ENCODE measurements around the gene CRYM. TPM values are rescaled to one million over a fixed set of nuclear protein-coding genes. Genes with fewer than 3 reads are reported as not detected.
"Not testable (repeated sequence)": the region's sequence is repeated elsewhere in the genome, so short reads cannot be mapped to it uniquely, and the experiment has no call there.

The CRYM gene
- total RNA-seq, 1 donor from 2014 or later: not detected

- DNase-seq (ENCODE audit: low read depth, low spot score): not testable (repeated sequence)
Observed at GRCh38 chr16:21248179-21248578, 29.9 kb downstream of the CRYM start.

DNA sequence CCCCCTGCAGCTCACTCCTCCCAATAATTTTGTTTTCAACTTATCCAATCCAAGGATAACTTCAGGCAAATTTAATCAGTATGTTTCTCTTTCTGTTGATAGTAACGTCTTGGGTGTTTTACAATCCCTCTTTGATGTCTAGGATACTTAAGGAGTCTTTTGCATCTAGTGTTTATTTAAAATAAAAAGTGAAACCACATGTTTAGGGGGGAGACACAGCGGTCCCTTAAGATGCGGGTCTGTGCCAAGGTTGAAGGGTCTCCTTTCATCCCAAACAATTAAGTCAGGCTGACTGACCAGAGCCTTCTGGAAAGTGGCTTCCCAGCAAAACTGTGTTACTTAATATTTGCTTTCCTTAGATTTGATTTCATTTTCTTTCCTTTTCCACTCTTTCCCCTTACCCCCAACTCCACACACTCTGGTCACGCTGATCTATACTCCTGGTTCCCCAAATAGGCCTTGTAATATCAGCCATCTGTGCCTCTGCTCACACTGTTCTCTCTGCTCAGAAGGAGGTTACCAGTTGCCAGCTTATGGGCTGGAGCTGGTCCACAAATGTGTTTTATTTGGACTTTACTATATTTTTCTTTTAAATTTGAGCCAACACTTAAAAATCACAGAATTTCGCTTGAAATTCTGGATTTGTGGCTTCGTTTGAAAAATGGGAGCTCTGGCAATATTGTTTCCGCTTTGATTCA, 33.4 kb downstream of the CRYM start:
- DNase-seq (ENCODE audit: low read depth, low spot score): no peak

GRCh38 chr16:21242756-21243155, 35.3 kb downstream of the CRYM start:
- DNase-seq (ENCODE audit: low read depth, low spot score): no peak

- no peak for DNase-seq (ENCODE audit: low read depth, low spot score)
Observed at GRCh38 chr16:21239646-21240045, 38.4 kb downstream of the CRYM start.

DNA sequence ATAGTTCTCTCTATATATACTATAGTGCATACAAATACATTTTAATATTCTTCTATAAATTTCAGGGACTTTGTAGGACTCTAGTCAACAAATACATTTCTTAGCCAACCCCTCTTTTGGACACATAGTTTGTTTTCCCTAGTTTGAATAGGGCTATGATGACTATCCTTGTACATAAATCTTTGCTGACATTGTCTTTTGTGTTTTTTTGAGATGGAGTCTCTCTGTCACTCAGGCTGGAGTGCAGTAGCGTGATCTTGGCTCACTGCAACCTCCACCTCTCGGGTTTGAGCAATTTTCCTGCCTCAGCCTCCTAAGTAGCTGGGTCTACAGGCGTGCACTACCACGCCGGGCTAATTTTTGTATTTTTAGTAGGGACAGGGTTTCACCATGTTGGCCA, 41.3 kb downstream of the CRYM start:
- no peak for DNase-seq (ENCODE audit: low read depth, low spot score)

GRCh38 chr16:21235199-21235585, 42.9 kb downstream of the CRYM start:
- DNase-seq (ENCODE audit: low read depth, low spot score): no peak

DNA sequence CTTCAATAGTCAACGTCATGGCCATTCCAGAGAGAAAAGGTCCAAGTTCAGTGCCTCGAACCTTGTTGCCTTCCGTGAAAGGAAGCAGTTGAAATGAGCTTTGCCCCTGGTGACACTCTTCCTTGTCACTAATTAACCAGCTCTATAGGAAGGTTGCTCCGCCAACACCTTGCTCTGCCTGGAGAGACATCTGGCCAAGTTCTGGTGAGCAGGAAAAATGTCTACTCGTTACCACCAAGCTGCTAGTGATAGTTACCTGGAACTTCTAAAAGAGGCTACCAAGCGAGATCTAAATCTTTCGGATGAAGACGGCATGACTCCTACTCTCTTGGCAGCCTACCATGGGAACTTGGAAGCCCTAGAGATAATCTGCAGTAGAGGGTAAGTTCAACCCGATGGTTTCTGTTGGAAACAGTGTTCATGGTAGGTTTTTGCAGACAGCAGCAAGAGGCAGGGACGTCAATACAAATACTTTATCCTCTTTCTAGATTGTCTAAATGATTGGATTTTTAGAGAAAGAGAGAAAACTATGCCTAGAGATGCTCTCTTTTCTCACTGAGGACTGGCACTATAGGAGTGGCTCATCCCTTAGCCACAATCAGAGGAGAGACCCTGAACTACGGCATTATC, 44.5 kb downstream of the CRYM start, which contains the start of gene ANKS4B:
Gene ANKS4B, plus strand, starts transcription at position 179 of the 630 bp plus-strand sequence. Its CDS starts 39 bp downstream, at position 218.
- DNase-seq (ENCODE audit: low read depth, low spot score): no peak

DNA sequence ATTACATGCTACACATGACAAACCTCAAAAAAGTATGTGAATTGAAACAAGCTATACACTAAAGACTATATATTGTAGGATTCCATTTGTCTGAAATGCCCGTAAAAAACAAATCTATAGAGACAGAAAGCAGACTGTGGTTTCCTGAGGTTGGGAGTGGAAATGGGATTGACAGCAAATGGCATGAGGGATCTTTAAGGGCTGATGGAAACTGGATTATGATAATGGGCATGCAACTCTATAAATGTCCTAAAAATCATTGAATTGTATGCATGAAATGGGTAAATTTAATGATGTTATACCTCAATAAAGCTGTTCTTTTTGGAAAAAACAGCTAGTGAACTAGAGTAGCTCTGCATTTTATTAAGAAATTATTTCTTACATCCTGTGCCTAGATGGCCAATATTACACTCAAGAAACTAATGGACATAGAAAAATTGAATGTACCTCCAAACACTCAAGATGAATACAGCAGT, 45.0 kb downstream of the CRYM start:
- DNase-seq (ENCODE audit: low read depth, low spot score): no peak

GRCh38 chr16:21228361-21228872, 49.7 kb downstream of the CRYM start:
- no peak for DNase-seq (ENCODE audit: low read depth, low spot score)

DNA sequence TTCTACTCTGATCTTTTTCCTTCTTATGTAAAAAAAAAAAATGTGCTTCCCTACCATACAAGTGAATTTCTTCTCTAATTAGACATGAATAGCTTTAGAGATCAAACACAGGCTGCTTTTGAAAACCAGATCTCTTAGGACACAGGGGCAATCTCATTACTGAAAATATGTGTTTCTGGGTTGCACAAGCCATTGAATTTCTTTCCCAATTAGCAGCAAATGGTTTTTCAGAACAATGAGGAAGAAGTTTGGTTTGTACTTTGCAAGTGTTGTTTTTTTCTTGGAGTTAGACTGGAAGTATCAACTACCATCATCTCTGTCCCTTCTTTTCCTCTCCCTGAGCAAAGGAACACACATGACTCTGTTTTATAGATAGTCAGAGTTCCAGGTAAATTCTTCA, 50.2 kb downstream of the CRYM start:
- no peak for DNase-seq (ENCODE audit: low read depth, low spot score)

- DNase-seq (ENCODE audit: low read depth, low spot score): no peak
Observed at GRCh38 chr16:21226749-21227148, 51.3 kb downstream of the CRYM start.

DNA sequence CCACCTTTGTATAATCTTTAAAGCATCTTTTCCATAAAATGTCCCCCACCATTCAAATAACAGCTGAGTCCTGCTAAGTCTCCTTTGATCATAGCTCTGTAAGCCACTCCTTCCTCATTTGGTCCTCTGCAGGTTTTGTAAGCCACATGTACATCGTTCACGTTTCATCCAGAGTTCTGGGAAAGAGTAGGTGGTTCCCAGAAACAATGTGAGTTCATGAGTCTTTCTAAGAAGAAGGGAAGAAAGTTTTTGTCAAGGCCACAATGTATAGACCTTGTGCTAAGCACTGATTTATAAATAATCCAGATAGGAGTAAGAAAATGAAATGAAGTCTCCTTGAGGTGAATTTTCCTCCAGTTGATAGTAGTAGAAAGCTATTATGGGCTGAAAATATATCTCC, 53.3 kb downstream of the CRYM start:
- DNase-seq (ENCODE audit: low read depth, low spot score): no peak

DNA sequence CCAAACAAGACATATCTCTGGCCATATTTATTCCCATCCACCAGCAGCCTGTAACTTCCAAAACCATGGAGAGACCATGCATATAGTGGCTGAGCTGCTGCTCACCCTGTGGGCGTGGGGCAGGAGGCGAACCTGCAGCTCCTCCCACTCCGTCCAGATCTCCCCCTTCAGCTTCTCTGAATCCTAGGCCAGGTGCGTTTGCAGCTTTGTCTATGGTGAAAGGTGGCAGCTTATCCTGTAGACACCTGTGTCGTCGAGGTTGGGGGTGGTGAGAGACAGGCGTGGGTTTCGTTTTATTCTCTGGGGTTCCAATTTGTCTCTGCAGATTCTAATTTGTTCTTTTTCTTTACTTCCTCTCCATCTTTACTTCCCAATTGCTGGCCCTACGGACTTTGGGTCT, 54.3 kb downstream of the CRYM start:
- no peak for DNase-seq (ENCODE audit: low read depth, low spot score)

DNA sequence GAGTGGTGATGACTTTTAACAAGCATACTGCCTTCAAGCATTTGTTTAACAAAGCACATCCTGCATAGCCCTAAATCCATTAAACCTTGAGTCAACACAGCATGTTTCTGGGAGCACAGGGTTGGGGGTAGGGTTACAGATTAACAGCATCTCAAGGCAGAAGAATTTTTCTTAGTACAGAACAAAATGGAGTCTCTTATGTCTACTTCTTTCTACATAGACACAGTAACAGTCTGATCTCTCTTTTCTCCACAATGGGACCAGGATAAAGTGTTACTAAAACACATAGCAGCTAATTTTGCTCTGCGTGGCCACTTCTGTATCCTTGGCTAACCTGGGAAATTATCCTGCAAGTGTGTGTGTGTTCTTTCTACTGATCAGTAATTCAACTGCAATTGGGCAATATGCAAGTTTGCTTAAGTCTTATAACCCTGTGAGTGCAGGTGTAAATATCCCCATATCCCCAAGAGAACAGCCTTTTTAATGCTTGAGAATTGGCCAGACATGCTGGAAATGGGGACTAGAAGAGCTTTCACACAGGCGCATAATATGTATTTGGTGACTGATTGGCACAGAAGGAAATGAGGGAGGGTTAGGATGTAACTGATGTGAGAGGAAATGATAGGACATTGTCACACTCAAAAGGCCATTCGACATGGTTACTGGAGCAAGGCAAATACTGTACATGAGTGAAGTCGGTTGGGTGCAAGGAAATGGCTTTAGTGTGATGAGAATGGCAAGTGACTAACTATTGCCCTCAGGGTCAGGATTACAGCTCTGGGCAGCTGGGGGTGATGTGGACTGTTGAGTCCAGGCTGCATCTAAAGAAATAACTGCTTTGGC, 55.4 kb downstream of the CRYM start:
- DNase-seq (ENCODE audit: low read depth, low spot score): no peak

DNA sequence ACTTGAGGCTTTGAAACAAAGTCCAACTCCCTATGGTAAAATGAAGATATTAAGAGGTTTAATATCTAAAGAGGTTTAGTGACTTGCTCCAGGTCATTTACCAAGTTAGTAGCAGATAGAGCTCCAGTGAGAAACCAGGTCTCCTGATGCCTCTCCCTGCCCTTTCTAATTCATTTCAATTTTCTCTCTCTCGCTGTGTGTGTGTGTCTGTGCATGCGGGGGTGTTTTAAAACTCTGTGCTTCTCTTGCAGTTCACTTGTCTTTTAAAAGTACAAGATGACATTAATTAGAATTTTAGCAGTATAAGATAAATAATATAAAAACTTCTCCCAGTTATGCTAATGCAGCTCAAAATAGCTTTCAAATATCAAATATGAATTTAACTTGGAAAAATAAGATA, 58.5 kb downstream of the CRYM start:
- DNase-seq (ENCODE audit: low read depth, low spot score): no peak

DNA sequence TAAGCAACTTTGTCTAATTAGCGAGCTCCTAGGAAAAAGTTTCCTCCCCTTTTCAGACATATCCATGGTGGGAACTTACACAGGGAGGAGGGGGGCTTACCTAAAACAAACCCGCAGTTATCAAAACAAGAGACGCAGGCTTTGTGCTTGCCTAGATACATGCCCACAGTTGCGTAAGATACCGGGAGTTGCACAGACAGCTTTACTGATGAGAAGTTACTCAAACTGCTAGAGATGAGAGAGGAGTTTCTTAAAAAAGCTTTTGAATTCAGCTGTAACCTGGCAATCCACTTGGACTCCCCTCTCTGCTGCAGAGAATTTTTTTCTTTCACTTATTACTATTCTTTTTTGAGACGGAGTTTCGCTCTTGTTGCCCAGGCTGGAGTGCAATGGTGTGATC, 59.9 kb downstream of the CRYM start:
- DNase-seq (ENCODE audit: low read depth, low spot score): no peak

DNA sequence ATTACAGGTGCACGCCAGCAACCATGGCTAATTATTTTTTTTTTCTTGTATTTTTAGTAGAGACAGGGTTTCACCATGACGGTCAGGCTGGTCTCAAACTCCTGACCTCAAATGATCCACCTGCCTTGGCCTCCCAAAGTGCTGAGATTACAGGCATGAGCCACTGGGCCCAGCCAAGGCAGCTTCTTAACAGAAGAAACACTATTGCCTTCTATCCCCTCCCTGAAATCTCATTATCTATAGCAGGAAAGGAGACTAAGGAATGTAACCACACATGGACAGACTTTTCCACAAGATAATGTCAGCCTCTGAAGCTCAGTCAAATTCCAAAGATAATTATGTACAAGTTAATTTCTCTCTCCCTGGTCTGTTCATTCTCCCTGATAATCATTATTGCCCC, 61.0 kb downstream of the CRYM start:
- no peak for DNase-seq (ENCODE audit: low read depth, low spot score)

DNA sequence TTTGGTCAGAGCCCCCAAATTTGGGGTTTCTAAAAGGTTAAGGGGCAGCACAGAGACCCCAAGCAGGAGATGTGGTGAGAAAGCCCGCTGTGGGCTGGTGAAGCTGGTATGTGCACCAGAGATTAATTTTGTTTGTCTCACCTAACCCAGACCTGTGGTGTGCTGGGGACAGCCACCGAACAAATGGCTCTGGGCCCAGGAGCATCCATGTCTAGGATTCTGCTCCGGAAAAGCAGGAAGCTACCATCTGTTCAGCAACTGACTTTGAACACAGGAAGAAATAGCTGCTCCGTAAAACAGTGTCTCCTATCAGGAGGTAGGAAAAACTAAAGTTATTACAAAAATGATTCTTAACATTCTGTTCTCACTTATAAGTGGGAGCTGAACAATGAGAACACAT, 64.0 kb downstream of the CRYM start:
- no peak for DNase-seq (ENCODE audit: low read depth, low spot score)

DNA sequence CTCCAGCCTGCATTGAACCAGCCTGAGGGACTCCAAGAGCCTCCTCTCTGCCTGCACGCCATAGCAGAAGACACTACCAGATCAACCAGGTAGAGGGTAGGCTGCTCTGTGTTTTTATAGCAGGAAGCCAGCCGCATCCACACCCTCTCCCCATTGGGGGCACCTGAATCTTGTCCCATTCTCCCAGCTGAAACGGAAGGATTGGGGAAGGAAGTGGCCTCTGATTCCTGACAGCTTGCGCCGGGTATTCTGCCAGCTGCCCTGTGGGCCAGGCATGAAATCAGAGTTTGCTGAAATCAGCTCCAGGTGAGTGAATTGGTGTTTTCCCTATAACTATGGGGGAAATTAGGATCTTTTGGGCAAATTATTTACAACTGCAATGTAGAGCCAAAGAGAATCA, 66.6 kb downstream of the CRYM start, which contains the start of gene ZP2:
Gene ZP2, minus strand, starts transcription at position 89 of the 400 bp plus-strand sequence. Its CDS starts 27 bp downstream, at position 62.
- DNase-seq (ENCODE audit: low read depth, low spot score): no peak
